PC-9 (cell line): ENCODE results near the gene SMIM9.

Source experiments
- EZH2 ChIP-seq: fragments of 200-600 bp; sonication (generic); IDR thresholded peaks from 2 replicates; pipeline ENCODE4 v1.8.0; 2017; ENCODE audit warnings: antibody characterized with exemption, low read depth
- TF ChIP-seq, protein P1 (sequence below): fragments of 200-600 bp; sonication (generic); conservative IDR thresholded peaks from 2 replicates; pipeline ENCODE4 v1.6.1; 2017; ENCODE audit warnings: mixed run types, antibody characterized with exemption, mild to moderate bottlenecking, moderate library complexity

DNA sequence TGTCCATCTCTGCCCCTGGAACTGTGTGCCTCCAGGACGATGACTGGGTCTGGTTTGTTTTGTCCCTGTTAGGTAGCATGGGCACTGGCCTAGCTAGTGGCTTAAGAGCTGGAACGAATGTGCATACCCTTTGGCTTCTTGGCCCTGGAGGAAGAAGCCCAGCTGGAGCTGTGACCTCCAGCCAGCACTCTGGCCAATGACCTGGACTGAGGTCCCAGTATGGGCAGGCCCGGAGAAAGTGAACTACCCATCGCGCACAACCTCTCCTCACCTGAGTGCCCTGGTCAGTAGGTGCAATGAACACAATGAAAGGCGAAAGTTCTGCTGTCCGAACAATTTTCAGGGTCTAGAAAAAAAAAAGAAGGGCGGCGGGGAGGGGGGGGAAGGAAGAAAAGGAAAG lies 53.5 kb downstream of the SMIM9 start:
- TF ChIP-seq, protein P1, sequence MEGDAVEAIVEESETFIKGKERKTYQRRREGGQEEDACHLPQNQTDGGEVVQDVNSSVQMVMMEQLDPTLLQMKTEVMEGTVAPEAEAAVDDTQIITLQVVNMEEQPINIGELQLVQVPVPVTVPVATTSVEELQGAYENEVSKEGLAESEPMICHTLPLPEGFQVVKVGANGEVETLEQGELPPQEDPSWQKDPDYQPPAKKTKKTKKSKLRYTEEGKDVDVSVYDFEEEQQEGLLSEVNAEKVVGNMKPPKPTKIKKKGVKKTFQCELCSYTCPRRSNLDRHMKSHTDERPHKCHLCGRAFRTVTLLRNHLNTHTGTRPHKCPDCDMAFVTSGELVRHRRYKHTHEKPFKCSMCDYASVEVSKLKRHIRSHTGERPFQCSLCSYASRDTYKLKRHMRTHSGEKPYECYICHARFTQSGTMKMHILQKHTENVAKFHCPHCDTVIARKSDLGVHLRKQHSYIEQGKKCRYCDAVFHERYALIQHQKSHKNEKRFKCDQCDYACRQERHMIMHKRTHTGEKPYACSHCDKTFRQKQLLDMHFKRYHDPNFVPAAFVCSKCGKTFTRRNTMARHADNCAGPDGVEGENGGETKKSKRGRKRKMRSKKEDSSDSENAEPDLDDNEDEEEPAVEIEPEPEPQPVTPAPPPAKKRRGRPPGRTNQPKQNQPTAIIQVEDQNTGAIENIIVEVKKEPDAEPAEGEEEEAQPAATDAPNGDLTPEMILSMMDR = no peak
- TF ChIP-seq EZH2 = no peak
